IMR-90 (cell line): ENCODE data around the gene EMX1. TPM values are rescaled to one million over a fixed set of nuclear protein-coding genes. Genes with fewer than 3 reads are reported as not detected.
A peak's percentile ranks its signal among the peaks of the same experiment; 100 is the strongest.

Source experiments
- ATAC-seq: fragments of 200-7000 bp; cut with Tn5 transposase; 2 replicates; pipeline ENCODE4 v1.9.1; 2020; ENCODE audit warnings: low read depth, mild to moderate bottlenecking, moderate library complexity
- BruUV-seq: library from RNA; stranded (reverse); fragments of 400-500 nt; replicated peaks from 2 replicates; lab custom pipeline; 2021; lab: Mats Ljungman, UMichigan
- CTCF ChIA-PET: fragments of 300-600 bp; formaldehyde crosslinking; extraction: SDS; loops from one replicate; lab custom pipeline; 2021; ENCODE audit warnings: antibody characterized with exemption; lab: Yijun Ruan, JAX
- POLR2A ChIA-PET: fragments of 300-600 bp; sonication (Branson Sonifier 250); formaldehyde crosslinking; loops from one replicate; lab custom pipeline; 2022; ENCODE audit warnings: antibody characterized with exemption; ENCODE audit not compliant: unreplicated experiment; lab: Charles Lee
- DNase-seq: peaks from one replicate; pipeline ENCODE4 v3.0.0; 2013
- H2AFZ ChIP-seq: replicated peaks from 2 replicates; pipeline ENCODE3; 2013; ENCODE audit warnings: low read length, mild to moderate bottlenecking; ENCODE audit not compliant: poor library complexity
- H2AK5ac ChIP-seq: 2 replicates; pipeline ENCODE4 v1.6.1; 2013; ENCODE audit warnings: low read depth, low read length, inconsistent platforms
- H2AK9ac ChIP-seq: replicated peaks from 2 replicates; pipeline ENCODE3; 2013; ENCODE audit warnings: mild to moderate bottlenecking, low read depth, low read length, moderate library complexity; ENCODE audit not compliant: poor library complexity
- H2BK120ac ChIP-seq: 2 replicates; pipeline ENCODE4 v1.6.1; 2013; ENCODE audit warnings: low read depth, low read length, inconsistent platforms
- H2BK15ac ChIP-seq: 3 replicates; pipeline ENCODE4 v1.6.1; 2013; ENCODE audit warnings: low read depth, low read length, inconsistent platforms
- H2BK20ac ChIP-seq: 2 replicates; pipeline ENCODE4 v1.6.1; 2013; ENCODE audit warnings: low read depth, mild to moderate bottlenecking, inconsistent platforms, low read length, moderate library complexity
- H2BK5ac ChIP-seq: 2 replicates; pipeline ENCODE4 v1.6.1; 2013; ENCODE audit warnings: mild to moderate bottlenecking, low read depth, low read length, inconsistent platforms; ENCODE audit not compliant: poor library complexity, severe bottlenecking
- H3K14ac ChIP-seq: replicated peaks from 2 replicates; pipeline ENCODE4 v1.6.1; 2013; ENCODE audit warnings: low read depth, low read length, inconsistent platforms
- H3K18ac ChIP-seq: 2 replicates; pipeline ENCODE4 v1.6.1; 2013; ENCODE audit warnings: low read depth, low read length, control low read depth
- H3K23ac ChIP-seq: 2 replicates; pipeline ENCODE4 v1.6.1; 2013; ENCODE audit warnings: low read depth, low read length, inconsistent platforms
- H3K27ac ChIP-seq: 2 replicates; pipeline ENCODE4 v1.5.1; 2013; ENCODE audit warnings: mild to moderate bottlenecking, control low read depth, low read length; ENCODE audit not compliant: insufficient read depth
- H3K27me3 ChIP-seq: 2 replicates; pipeline ENCODE4 v1.6.1; 2013; ENCODE audit warnings: low read length; ENCODE audit not compliant: control insufficient read depth, insufficient read depth
- H3K36me3 ChIP-seq: 2 replicates; pipeline ENCODE4 v1.6.1; 2013; ENCODE audit warnings: low read length, mixed read lengths; ENCODE audit not compliant: control insufficient read depth, insufficient read depth
- H3K4ac ChIP-seq: 2 replicates; pipeline ENCODE4 v1.6.1; 2013; ENCODE audit warnings: low read depth, low read length, inconsistent platforms
- H3K4me1 ChIP-seq: 2 replicates; pipeline ENCODE4 v1.6.1; 2013; ENCODE audit warnings: low read length, mixed read lengths; ENCODE audit not compliant: control insufficient read depth, insufficient read depth
- H3K4me2 ChIP-seq: 2 replicates; pipeline ENCODE4 v1.6.1; 2013; ENCODE audit warnings: low read depth, mild to moderate bottlenecking, control low read depth, low read length, moderate library complexity
- H3K4me3 ChIP-seq: 2 replicates; pipeline ENCODE4 v1.5.1; 2013; ENCODE audit warnings: low read depth, mild to moderate bottlenecking, control low read depth, low read length, moderate library complexity; ENCODE audit not compliant: insufficient read depth
- H3K56ac ChIP-seq: 2 replicates; pipeline ENCODE4 v1.6.1; 2013; ENCODE audit warnings: low read length, inconsistent platforms; ENCODE audit not compliant: insufficient read depth; ENCODE audit errors: extremely low read depth
- H3K79me1 ChIP-seq, 2 experiments: 2 replicates each; pipeline ENCODE4 v1.6.1; 2013; ENCODE audit warnings: low read length in 2 of 2, inconsistent platforms in 1 of 2, low read depth in 1 of 2
- H3K9ac ChIP-seq: 2 replicates; pipeline ENCODE4 v1.6.1; 2013; ENCODE audit warnings: low read depth, low read length, control low read depth
- H3K9me1 ChIP-seq: 2 replicates; pipeline ENCODE4 v1.6.1; 2013; ENCODE audit warnings: low read length, inconsistent platforms; ENCODE audit not compliant: insufficient read depth
- H3K9me3 ChIP-seq: 2 replicates; pipeline ENCODE4 v1.6.1; 2013; ENCODE audit warnings: low read length; ENCODE audit not compliant: control insufficient read depth, insufficient read depth
- H4K20me1 ChIP-seq: 2 replicates; pipeline ENCODE4 v1.6.1; 2013; ENCODE audit warnings: low read length, inconsistent platforms; ENCODE audit not compliant: insufficient read depth
- H4K5ac ChIP-seq: 2 replicates; pipeline ENCODE4 v1.6.1; 2013; ENCODE audit warnings: mild to moderate bottlenecking, low read depth, low read length, control low read depth
- H4K8ac ChIP-seq, 2 experiments: 2 replicates each; pipeline ENCODE4 v1.6.1; 2013; ENCODE audit warnings: low read depth in 2 of 2, low read length in 2 of 2, control low read depth in 1 of 2, inconsistent platforms in 1 of 2
- H4K91ac ChIP-seq: 2 replicates; pipeline ENCODE4 v1.6.1; 2013; ENCODE audit warnings: low read depth, low read length, inconsistent platforms; ENCODE audit not compliant: insufficient read depth
- CEBPB ChIP-seq: IDR thresholded peaks from 2 replicates; pipeline ENCODE4 v1.6.1; 2012; ENCODE audit warnings: low read depth, low read length, improper control_type of control experiment
- CTCF ChIP-seq: conservative IDR thresholded peaks from 2 replicates; pipeline ENCODE4 v1.5.1; 2012; ENCODE audit warnings: mild to moderate bottlenecking, low read depth, low read length, improper control_type of control experiment
- ELK1 ChIP-seq: fragments of 150-350 bp; IDR thresholded peaks from 2 replicates; pipeline ENCODE4 v1.6.1; 2016; ENCODE audit warnings: low read depth, mild to moderate bottlenecking, low read length, moderate library complexity, borderline replicate concordance
- FOS ChIP-seq: fragments of 150-350 bp; IDR thresholded peaks from 2 replicates; pipeline ENCODE4 v1.6.1; 2016; ENCODE audit warnings: low read depth, low read length
- MAFK ChIP-seq: IDR thresholded peaks from 2 replicates; pipeline ENCODE4 v1.6.1; 2012; ENCODE audit warnings: low read depth, low read length, improper control_type of control experiment
- MXI1 ChIP-seq: IDR thresholded peaks from 2 replicates; pipeline ENCODE4 v1.6.1; 2012; ENCODE audit warnings: low read depth, mild to moderate bottlenecking, low read length, moderate library complexity, borderline replicate concordance
- RAD21 ChIP-seq: IDR thresholded peaks from 2 replicates; pipeline ENCODE4 v1.6.1; 2012; ENCODE audit warnings: low read length, improper control_type of control experiment
- RFX5 ChIP-seq: IDR thresholded peaks from 2 replicates; pipeline ENCODE4 v1.8.0; 2012; ENCODE audit warnings: low read depth, mild to moderate bottlenecking, low read length, moderate library complexity
- SMC3 ChIP-seq: fragments of 150-350 bp; IDR thresholded peaks from 2 replicates; pipeline ENCODE4 v1.6.1; 2016; ENCODE audit warnings: low read depth, mild to moderate bottlenecking, antibody characterized with exemption, low read length, moderate library complexity
- WGBS, 2 experiments: methylation state at CpG; one replicate each; pipeline versions ENCODE4 v1.1.5 to v1.1.7; 2013; ENCODE audit warnings: missing lambda C conversion rate in 2 of 2; ENCODE audit not compliant: insufficient read length in 1 of 2; ENCODE audit errors: extremely low coverage in 2 of 2; 5-methylcytosine and 5-hydroxymethylcytosine counted together
- dilution Hi-C: fragments of 300-500 bp; cut with HindIII; formaldehyde crosslinking; loops from one replicate; pipeline ENCODE4 v1.14.3; 2018; ENCODE audit warnings: low sequenced_read_pairs; ENCODE audit not compliant: unreplicated experiment
- in situ Hi-C: fragments of 300-500 bp; cut with MboI; formaldehyde crosslinking; loops from 3 replicates; pipeline ENCODE4 v1.14.3; 2019; ENCODE audit warnings: low sequenced_read_pairs, inconsistent platforms, mixed read lengths
- intact Hi-C: fragments of 100-400 bp; cut with micrococcal nuclease; formaldehyde crosslinking; loops from 2 replicates; pipeline ENCODE4 v1.10.0; 2022
- polyA plus RNA-seq, 3 experiments: library from polyadenylated mRNA; depleted of rRNA; stranded (reverse); fragments of >200 nt; gene quantifications; 2 replicates each; pipeline ENCODE4 v1.2.3, GENCODE V29; 2012; ENCODE audit warnings: low replicate concordance in 1 of 3
- total RNA-seq: library from RNA; depleted of rRNA; stranded (reverse); fragments of >200 nt; gene quantifications from 2 replicates; pipeline ENCODE4 v1.2.3, GENCODE V29; 2012

EMX1 gene
- total and polyA plus RNA-seq, 2 of the 4 experiments (the other 2 are of a cell fraction) = not detected

GRCh38 chr2:72942881-72943418 is 25.6 kb downstream of the EMX1 start:
- H3K27ac ChIP-seq = no peak overlapping the region
- H3K4me2 ChIP-seq = no peak overlapping the region
- dilution Hi-C loops (no loop called here), intact Hi-C loops (no loop called here), in situ Hi-C loops (no loop called here)
- no peak overlapping the region for H3K23ac ChIP-seq
- no peaks in the 10 kb centered on the region for H3K36me3 ChIP-seq
- H2AK5ac ChIP-seq = no peak overlapping the region
- no peak overlapping the region for H2BK120ac ChIP-seq
- H2BK5ac ChIP-seq = no peak overlapping the region
- H3K14ac ChIP-seq = no peak overlapping the region
- no peak overlapping the region for H3K4ac ChIP-seq
- ChIA-PET POLR2A (no interaction called here), CTCF (interaction anchor here (0.6 kb wide), 1 partner anchor 214 kb away, joined by 3 read pairs; no protein-coding TSS in a partner anchor)
- ATAC-seq (no peak), DNase-seq (no peak)
- no CpG with 5 or more reads among the region's 8 CpGs for WGBS, 2 experiments
- H2AK9ac ChIP-seq = peak overlapping the region; percentile 28
- no peaks in the 10 kb centered on the region for H3K27me3 ChIP-seq
- no peak overlapping the region for H3K4me3 ChIP-seq
- H4K5ac ChIP-seq = no peak overlapping the region
- H3K9ac ChIP-seq = no peak overlapping the region
- no peaks in the 10 kb centered on the region for H3K79me1 ChIP-seq
- H2BK15ac ChIP-seq = no peak overlapping the region
- TF ChIP-seq SMC3 (no peak), MAFK (no peak), ELK1 (no peak), CEBPB (no peak), RFX5 (no peak), RAD21 (no peak), MXI1 (no peak), FOS (no peak), CTCF (no peak)
- H3K56ac ChIP-seq = no peak overlapping the region
- H2BK20ac ChIP-seq = no peak overlapping the region
- no peak overlapping the region for H3K18ac ChIP-seq
- H3K9me1 ChIP-seq = peaks cover 15% of the 10 kb centered on the region
- H3K4me1 ChIP-seq = peaks cover 10% of the 10 kb centered on the region; the same call in 1 of the 2 replicates
- no peaks in the 10 kb centered on the region for H3K9me3 ChIP-seq
- peaks cover 4% of the 10 kb centered on the region; the same call in 1 of the 2 replicates for H4K20me1 ChIP-seq
- BruUV-seq = no TSS peak
- H4K91ac ChIP-seq = no peak overlapping the region
- H4K8ac ChIP-seq = no peak overlapping the region
- no peak overlapping the region for H2AFZ ChIP-seq
